Uterus (tissue), 4 donors: ENCODE data around the gene MYH13. TPM values are rescaled to one million over a fixed set of nuclear protein-coding genes. Genes with fewer than 3 reads are reported as not detected.

Source experiments
- DNase-seq, 2 donors: peaks; one replicate each; pipeline ENCODE4 v3.0.0-alpha.2; 2019 to 2020
- H3K27ac ChIP-seq, 2 donors: fragments of 200-600 bp; sonication (generic); 1 replicate in 1 of 2; 2 replicates in 1 of 2; pipeline ENCODE4 v1.5.1; 2016 to 2018
- H3K27me3 ChIP-seq, 2 donors: fragments of 200-600 bp; sonication (generic); one replicate each; pipeline ENCODE4 v1.5.1; 2018 to 2019; ENCODE audit warnings: control low read depth in 1 of 2
- H3K36me3 ChIP-seq, 2 donors: fragments of 200-600 bp; sonication (generic); one replicate each; pipeline ENCODE4 v1.5.1; 2019; ENCODE audit warnings: control low read depth in 1 of 2
- H3K4me1 ChIP-seq, 2 donors: fragments of 200-600 bp; sonication (generic); one replicate each; pipeline ENCODE4 v1.5.1; 2018 to 2019; ENCODE audit warnings: control low read depth in 1 of 2
- H3K4me3 ChIP-seq, 2 donors: fragments of 200-600 bp; sonication (generic); 1 replicate in 1 of 2; 2 replicates in 1 of 2; pipeline ENCODE4 v1.5.1; 2018 to 2019; ENCODE audit warnings: mild to moderate bottlenecking in 1 of 2
- H3K9me3 ChIP-seq, 2 donors: fragments of 200-600 bp; sonication (generic); one replicate each; pipeline ENCODE4 v1.5.1; 2019; ENCODE audit warnings: control low read depth in 1 of 2
- POLR2A ChIP-seq, 2 donors: fragments of 450-650 bp; IDR thresholded peaks; one replicate each; pipeline ENCODE4 v1.6.1; 2016; ENCODE audit warnings: antibody characterized with exemption in 2 of 2, mild to moderate bottlenecking in 1 of 2, moderate library complexity in 1 of 2
- intact Hi-C: fragments of 100-400 bp; cut with DNase I; formaldehyde crosslinking; loops from one replicate; pipeline ENCODE4 v1.15.1; 2023; ENCODE audit warnings: low total_unique reads
- total RNA-seq, 4 donors: library from RNA; depleted of rRNA in 3 of 4; stranded (reverse); fragments of >200 nt in 3 of 4; gene quantifications; one replicate each; pipeline versions ENCODE4 v1.1.0 to v1.2.4, GENCODE V29; 2014 to 2023
- TF ChIP-seq, protein P1 (sequence below), 4 experiments: fragments of 200-600 bp in 2 of 4; fragments of 450-650 bp in 2 of 4; sonication (generic) in 2 of 4; IDR thresholded peaks; one replicate each; pipeline ENCODE4 v1.5.1; 2016 to 2019; ENCODE audit warnings: antibody characterized with exemption in 4 of 4, mild to moderate bottlenecking in 2 of 4, moderate library complexity in 1 of 4
- donor health status: DM: yes; HTN: yes; CAD: no.

The MYH13 gene
- total RNA-seq, 4 donors from 2014 or later, result not detected

- H3K27ac ChIP-seq, result peak overlapping the region; percentile 42 to 67
- H3K4me1 ChIP-seq, result no peaks in the 10 kb centered on the region
- no peaks in the 10 kb centered on the region for H3K27me3 ChIP-seq
- intact Hi-C loops, result no loop called here
- H3K36me3 ChIP-seq, result no peaks in the 10 kb centered on the region
- H3K4me3 ChIP-seq, result no peak overlapping the region
- TF ChIP-seq POLR2A (IDR thresholded peaks at IDR 0.05), result no peak
- TF ChIP-seq, protein P1, sequence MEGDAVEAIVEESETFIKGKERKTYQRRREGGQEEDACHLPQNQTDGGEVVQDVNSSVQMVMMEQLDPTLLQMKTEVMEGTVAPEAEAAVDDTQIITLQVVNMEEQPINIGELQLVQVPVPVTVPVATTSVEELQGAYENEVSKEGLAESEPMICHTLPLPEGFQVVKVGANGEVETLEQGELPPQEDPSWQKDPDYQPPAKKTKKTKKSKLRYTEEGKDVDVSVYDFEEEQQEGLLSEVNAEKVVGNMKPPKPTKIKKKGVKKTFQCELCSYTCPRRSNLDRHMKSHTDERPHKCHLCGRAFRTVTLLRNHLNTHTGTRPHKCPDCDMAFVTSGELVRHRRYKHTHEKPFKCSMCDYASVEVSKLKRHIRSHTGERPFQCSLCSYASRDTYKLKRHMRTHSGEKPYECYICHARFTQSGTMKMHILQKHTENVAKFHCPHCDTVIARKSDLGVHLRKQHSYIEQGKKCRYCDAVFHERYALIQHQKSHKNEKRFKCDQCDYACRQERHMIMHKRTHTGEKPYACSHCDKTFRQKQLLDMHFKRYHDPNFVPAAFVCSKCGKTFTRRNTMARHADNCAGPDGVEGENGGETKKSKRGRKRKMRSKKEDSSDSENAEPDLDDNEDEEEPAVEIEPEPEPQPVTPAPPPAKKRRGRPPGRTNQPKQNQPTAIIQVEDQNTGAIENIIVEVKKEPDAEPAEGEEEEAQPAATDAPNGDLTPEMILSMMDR (IDR thresholded peaks at IDR 0.05), result no peak
- no peaks in the 10 kb centered on the region for H3K9me3 ChIP-seq
- DNase-seq, result no peak
These were observed 107.6 kb downstream of the MYH13 start for GRCh38 chr17:10265100-10265810.

- no peak for TF ChIP-seq POLR2A (IDR thresholded peaks at IDR 0.05)
- TF ChIP-seq, protein P1 (IDR thresholded peaks at IDR 0.05), result no peak
- no peak overlapping the region for H3K27ac ChIP-seq
- H3K27me3 ChIP-seq, result no peaks in the 10 kb centered on the region
- no peak overlapping the region for H3K4me3 ChIP-seq
- no peaks in the 10 kb centered on the region for H3K36me3 ChIP-seq
- DNase-seq, result no peak
- H3K4me1 ChIP-seq, result no peaks in the 10 kb centered on the region
- no peaks in the 10 kb centered on the region for H3K9me3 ChIP-seq
- intact Hi-C loops, result no loop called here
These were observed 108.8 kb downstream of the MYH13 start for GRCh38 chr17:10264051-10264450.

- TF ChIP-seq, protein P1 (IDR thresholded peaks at IDR 0.05), result no peak
- TF ChIP-seq POLR2A (IDR thresholded peaks at IDR 0.05), result no peak
- no peak overlapping the region for H3K4me3 ChIP-seq
- intact Hi-C loops, result no loop called here
- H3K36me3 ChIP-seq, result no peaks in the 10 kb centered on the region
- H3K27me3 ChIP-seq, result no peaks in the 10 kb centered on the region
- DNase-seq, result no peak
- H3K4me1 ChIP-seq, result no peaks in the 10 kb centered on the region
- H3K27ac ChIP-seq, result no peak overlapping the region
- H3K9me3 ChIP-seq, result no peaks in the 10 kb centered on the region
These were observed 110.4 kb downstream of the MYH13 start for GRCh38 chr17:10262451-10262850.

DNA sequence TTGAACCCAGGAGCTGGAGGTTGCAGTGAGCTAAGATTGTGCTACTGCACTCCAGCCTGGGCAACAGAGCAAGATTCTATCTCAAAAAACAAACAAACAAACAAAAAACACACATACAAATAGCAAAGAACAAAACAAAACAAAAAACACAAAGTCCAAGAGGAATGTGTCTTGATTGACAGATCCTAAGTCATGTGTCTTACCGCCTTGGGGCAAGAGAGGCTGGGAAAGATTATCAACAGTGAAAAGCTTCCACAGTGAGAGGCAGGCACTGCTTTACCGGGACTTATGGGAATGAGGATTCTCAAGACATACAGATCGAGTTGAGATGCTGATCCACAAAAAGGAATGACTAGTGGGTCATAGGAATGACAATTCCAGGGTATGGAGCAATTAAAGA is 111.7 kb downstream of the MYH13 start:
- Histone ChIP-seq H3K27ac (no peak overlapping the region), H3K36me3 (no peaks in the 10 kb centered on the region), H3K9me3 (no peaks in the 10 kb centered on the region), H3K4me3 (no peak overlapping the region), H3K27me3 (no peaks in the 10 kb centered on the region), H3K4me1 (no peaks in the 10 kb centered on the region)
- intact Hi-C loops, result no loop called here
- TF ChIP-seq, protein P1 (IDR thresholded peaks at IDR 0.05), result no peak
- no peak for TF ChIP-seq POLR2A (IDR thresholded peaks at IDR 0.05)
- no peak for DNase-seq

GRCh38 chr17:10251212-10251948 is 121.4 kb downstream of the MYH13 start:
- Histone ChIP-seq H3K27ac (no peak overlapping the region), H3K9me3 (no peaks in the 10 kb centered on the region), H3K4me3 (no peak overlapping the region), H3K4me1 (no peaks in the 10 kb centered on the region), H3K36me3 (no peaks in the 10 kb centered on the region), H3K27me3 (no peaks in the 10 kb centered on the region)
- intact Hi-C loops, result no loop called here
- DNase-seq, result no peak
- TF ChIP-seq, protein P1 (IDR thresholded peaks at IDR 0.05), result no peak
- TF ChIP-seq POLR2A (IDR thresholded peaks at IDR 0.05), result no peak
